Testis (tissue), 3 donors: ENCODE measurements around the gene C2orf78. TPM values are rescaled to one million over a fixed set of nuclear protein-coding genes. Genes with fewer than 3 reads are reported as not detected.

Source experiments
- DNase-seq: peaks from one replicate; pipeline ENCODE4 v3.0.0-alpha.2; 2019
- H3K27ac ChIP-seq, 2 donors: fragments of 200-600 bp; sonication (generic); one replicate each; pipeline ENCODE4 v1.5.1; 2019
- H3K27me3 ChIP-seq: fragments of 200-600 bp; sonication (generic); one replicate; pipeline ENCODE4 v1.5.1; 2019
- H3K36me3 ChIP-seq: fragments of 200-600 bp; sonication (generic); one replicate; pipeline ENCODE4 v1.5.1; 2017; ENCODE audit warnings: low read depth; ENCODE audit errors: missing control alignments
- H3K4me1 ChIP-seq: fragments of 200-600 bp; sonication (generic); one replicate; pipeline ENCODE4 v1.5.1; 2019
- H3K4me3 ChIP-seq, 2 donors: fragments of 200-600 bp; sonication (generic); one replicate each; pipeline ENCODE4 v1.5.1; 2017 to 2019
- H3K9me3 ChIP-seq: fragments of 200-600 bp; sonication (generic); one replicate; pipeline ENCODE4 v1.5.1; 2017
- CTCF ChIP-seq, 3 experiments: fragments of 450-650 bp in 2 of 3; fragments of 200-600 bp in 1 of 3; sonication (generic) in 1 of 3; IDR thresholded peaks; one replicate each; pipeline ENCODE4 v1.5.1; 2016 to 2019; ENCODE audit warnings: antibody characterized with exemption in 3 of 3, mild to moderate bottlenecking in 2 of 3, moderate library complexity in 1 of 3
- POLR2A ChIP-seq: fragments of 450-650 bp; IDR thresholded peaks from one replicate; pipeline ENCODE4 v1.6.1; 2017; ENCODE audit warnings: antibody characterized with exemption, mild to moderate bottlenecking, moderate library complexity
- WGBS, 2 donors: methylation state at CpG; one replicate each; pipeline ENCODE4 v1.1.5; 2018; 5-methylcytosine and 5-hydroxymethylcytosine counted together
- intact Hi-C: fragments of 100-400 bp; cut with DNase I; formaldehyde crosslinking; loops from one replicate; pipeline ENCODE4 v1.15.1; 2023; ENCODE audit warnings: low total_unique reads
- polyA plus RNA-seq: library from polyadenylated mRNA; stranded (reverse); fragments of 350-450 nt; fragmentation: Illumina TruSeq; extraction: RNeasy Lipid Tissue Mini Kit (QIAGEN cat#74804); gene quantifications from one replicate; pipeline ENCODE4 v1.2.3, GENCODE V29; 2014; ENCODE audit warnings: low read depth, low replicate concordance; ENCODE audit not compliant: insufficient read depth
- total RNA-seq, 2 donors: library from RNA; depleted of rRNA; stranded (reverse); fragments of >200 nt; gene quantifications; one replicate each; pipeline ENCODE4 v1.2.3, GENCODE V29; 2016

Gene C2orf78
- total and polyA plus RNA-seq, 3 donors from 2014 or later: 3.5 to 18.6 (median 11.6) TPM

DNA sequence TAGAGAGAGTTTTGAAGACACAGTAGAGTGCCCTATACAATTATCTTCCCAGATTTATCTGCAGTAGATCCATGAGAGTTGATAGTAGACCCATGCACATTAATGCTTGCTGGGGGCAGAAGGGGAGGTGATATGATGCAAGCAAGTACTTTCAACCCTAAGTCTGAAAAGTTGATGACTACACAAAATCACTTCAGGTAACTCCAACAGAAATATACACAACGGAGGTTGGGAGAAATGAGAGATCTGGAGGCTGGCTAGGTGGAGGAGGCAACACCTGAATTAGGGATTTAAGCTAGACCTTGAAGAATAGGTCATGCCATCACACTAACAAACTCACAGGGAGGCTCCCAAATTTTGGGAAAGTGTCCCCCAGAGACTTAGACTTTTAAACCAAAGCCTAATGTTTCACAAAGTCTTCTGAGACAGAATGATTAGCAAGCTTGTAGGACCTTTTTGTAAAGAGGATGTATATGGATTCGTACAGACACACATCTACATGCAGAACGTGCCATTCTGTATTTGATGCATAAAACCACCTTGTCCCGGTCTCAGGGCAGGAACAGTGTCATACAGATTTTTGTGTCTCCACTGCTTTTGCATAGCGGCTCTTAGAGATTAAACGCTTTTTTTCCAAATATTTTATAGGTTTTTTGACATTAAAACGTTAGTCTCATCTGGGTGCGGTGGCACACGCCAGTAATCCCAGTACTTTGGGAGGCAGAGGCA, 43.8 kb downstream of the C2orf78 start:
- no peak for DNase-seq
- intact Hi-C loops: no loop called here
- Histone ChIP-seq H3K36me3 (no peaks in the 10 kb centered on the region), H3K9me3 (no peaks in the 10 kb centered on the region), H3K4me3 (peak overlapping the region; percentile 75 to 79), H3K27me3 (no peaks in the 10 kb centered on the region), H3K27ac (peak overlapping the region in 1 of 2 donors; percentile 92), H3K4me1 (peaks cover 17% of the 10 kb centered on the region)
- TF ChIP-seq CTCF (IDR thresholded peaks at IDR 0.05) (no peak), POLR2A (no peak)
- 56 to 58% methylated on average over 9 of the region's 9 CpGs for WGBS, 2 donors

DNA sequence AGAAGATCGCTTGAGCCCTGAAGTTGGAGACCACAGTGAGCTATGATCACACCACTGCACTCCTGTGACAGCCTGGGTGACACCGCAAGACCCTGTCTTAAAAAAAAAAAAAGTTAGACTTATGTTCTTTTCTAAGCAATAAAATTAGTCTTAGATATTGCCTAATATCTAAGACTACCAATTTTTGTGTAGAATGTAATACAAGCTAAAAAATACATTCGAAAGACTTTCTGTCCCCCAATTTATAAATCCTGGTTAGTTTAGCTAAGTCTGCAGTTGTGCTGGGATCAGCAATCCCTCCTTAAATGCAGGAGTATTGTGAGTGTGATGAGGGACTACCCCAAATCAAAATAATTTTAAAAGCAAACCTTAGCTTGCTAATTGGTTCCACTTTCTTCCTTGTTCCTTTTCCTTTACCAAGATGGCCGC, 44.4 kb downstream of the C2orf78 start:
- H3K27me3 ChIP-seq: no peaks in the 10 kb centered on the region
- H3K36me3 ChIP-seq: no peaks in the 10 kb centered on the region
- H3K4me1 ChIP-seq: peaks cover 17% of the 10 kb centered on the region
- no peaks in the 10 kb centered on the region for H3K9me3 ChIP-seq
- peak overlapping the region in 1 of 2 donors; percentile 92 for H3K27ac ChIP-seq
- no peak for TF ChIP-seq CTCF (IDR thresholded peaks at IDR 0.05)
- no peak for TF ChIP-seq POLR2A
- 40 to 46% methylated on average over 4 of the region's 4 CpGs for WGBS, 2 donors
- H3K4me3 ChIP-seq: peak overlapping the region; percentile 75 to 79
- DNase-seq: no peak
- intact Hi-C loops: no loop called here

GRCh38 chr2:73828818-73829570, 45.0 kb downstream of the C2orf78 start, which contains the start of gene STAMBP:
STAMBP (plus strand) TSS chr2:73828961; CDS start chr2:73830857, 1,896 bp downstream.
- Histone ChIP-seq H3K4me3 (peak within 1 kb of the TSS; percentile 75 to 79), H3K36me3 (no peaks in the 10 kb centered on the region), H3K27me3 (no peaks in the 10 kb centered on the region), H3K27ac (peak within 1 kb of the TSS; percentile 86 to 92), H3K4me1 (peaks cover 17% of the 10 kb centered on the region), H3K9me3 (no peaks in the 10 kb centered on the region)
- 0 to 1% methylated on average over 32 to 40 of the region's 48 CpGs for WGBS, 2 donors
- TF ChIP-seq POLR2A: peak; percentile 16
- no peak for TF ChIP-seq CTCF (IDR thresholded peaks at IDR 0.05)
- intact Hi-C loops: no loop called here
- DNase-seq: peak; percentile 99

- H3K27ac ChIP-seq: no peak overlapping the region
- intact Hi-C loops: no loop called here
- no peaks in the 10 kb centered on the region for H3K27me3 ChIP-seq
- no peaks in the 10 kb centered on the region for H3K9me3 ChIP-seq
- H3K4me1 ChIP-seq: peaks cover 17% of the 10 kb centered on the region
- H3K4me3 ChIP-seq: no peak overlapping the region
- WGBS, 2 donors: 63 to 72% methylated on average over 11 of the region's 11 CpGs
- no peak for DNase-seq
- TF ChIP-seq POLR2A (no peak), CTCF (IDR thresholded peaks at IDR 0.05) (no peak)
- no peaks in the 10 kb centered on the region for H3K36me3 ChIP-seq
Measured at GRCh38 chr2:73830871-73831401, 47.0 kb downstream of the C2orf78 start.
